OCI-LY7 (cell line): ENCODE data around the gene RPS3A.

Experiments
- EZH2phosphoT487 ChIP-seq: fragments of 200-600 bp; sonication (generic); IDR thresholded peaks from 2 replicates; pipeline ENCODE4 v1.6.1; 2018; ENCODE audit warnings: low read depth, borderline replicate concordance, mild to moderate bottlenecking, mixed run types, antibody characterized with exemption, low read length, moderate library complexity, mixed read lengths
- TF ChIP-seq, protein P1 (sequence below): fragments of 200-600 bp; sonication (generic); conservative IDR thresholded peaks from 2 replicates; pipeline ENCODE4 v1.5.1; 2014; ENCODE audit warnings: mild to moderate bottlenecking, antibody characterized with exemption, low read length, moderate library complexity, mixed read lengths

- TF ChIP-seq, protein P1, sequence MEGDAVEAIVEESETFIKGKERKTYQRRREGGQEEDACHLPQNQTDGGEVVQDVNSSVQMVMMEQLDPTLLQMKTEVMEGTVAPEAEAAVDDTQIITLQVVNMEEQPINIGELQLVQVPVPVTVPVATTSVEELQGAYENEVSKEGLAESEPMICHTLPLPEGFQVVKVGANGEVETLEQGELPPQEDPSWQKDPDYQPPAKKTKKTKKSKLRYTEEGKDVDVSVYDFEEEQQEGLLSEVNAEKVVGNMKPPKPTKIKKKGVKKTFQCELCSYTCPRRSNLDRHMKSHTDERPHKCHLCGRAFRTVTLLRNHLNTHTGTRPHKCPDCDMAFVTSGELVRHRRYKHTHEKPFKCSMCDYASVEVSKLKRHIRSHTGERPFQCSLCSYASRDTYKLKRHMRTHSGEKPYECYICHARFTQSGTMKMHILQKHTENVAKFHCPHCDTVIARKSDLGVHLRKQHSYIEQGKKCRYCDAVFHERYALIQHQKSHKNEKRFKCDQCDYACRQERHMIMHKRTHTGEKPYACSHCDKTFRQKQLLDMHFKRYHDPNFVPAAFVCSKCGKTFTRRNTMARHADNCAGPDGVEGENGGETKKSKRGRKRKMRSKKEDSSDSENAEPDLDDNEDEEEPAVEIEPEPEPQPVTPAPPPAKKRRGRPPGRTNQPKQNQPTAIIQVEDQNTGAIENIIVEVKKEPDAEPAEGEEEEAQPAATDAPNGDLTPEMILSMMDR: no peak
- no peak for TF ChIP-seq EZH2phosphoT487
Measured at GRCh38 chr4:151150821-151151580, 51.6 kb downstream of the RPS3A start.
